ENCODE measurements around the gene CCL8.

The CCL8 gene

DNA sequence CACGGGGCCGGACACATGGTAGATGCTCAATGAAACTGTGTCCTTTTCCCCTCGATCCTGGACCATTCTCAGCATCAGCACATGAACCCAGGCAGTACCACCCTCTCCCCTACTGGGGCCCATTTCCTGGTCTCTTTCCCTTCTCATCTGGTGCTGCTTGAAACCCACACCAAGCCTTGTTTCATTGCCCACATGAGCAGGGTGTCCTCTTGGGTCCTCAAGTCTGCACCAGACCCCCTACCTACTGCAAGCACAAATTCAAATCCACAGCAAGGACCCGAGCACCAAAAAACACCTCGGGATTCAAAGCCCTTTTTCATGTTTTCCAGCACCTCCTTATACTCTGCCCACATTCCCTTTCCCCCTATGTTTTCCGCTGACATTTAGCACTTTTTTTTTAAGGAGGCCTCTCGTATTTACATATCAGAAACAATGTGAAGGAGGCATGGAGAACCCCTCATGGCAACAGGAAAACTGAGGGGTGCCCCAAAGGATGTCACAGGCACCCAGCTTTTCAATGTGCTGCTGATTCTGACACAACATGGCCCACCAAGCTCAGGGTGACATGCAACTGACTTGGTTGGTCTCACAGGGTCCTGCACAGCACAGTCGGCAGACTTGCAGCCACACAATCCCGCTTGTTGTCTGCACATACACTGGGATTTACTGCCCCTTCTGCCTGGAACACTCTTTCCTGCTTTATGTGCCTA lies 48.4 kb downstream of the CCL8 start:
- DNase-seq (ENCODE audit: low read depth in 2 of 2) = no peak

DNA sequence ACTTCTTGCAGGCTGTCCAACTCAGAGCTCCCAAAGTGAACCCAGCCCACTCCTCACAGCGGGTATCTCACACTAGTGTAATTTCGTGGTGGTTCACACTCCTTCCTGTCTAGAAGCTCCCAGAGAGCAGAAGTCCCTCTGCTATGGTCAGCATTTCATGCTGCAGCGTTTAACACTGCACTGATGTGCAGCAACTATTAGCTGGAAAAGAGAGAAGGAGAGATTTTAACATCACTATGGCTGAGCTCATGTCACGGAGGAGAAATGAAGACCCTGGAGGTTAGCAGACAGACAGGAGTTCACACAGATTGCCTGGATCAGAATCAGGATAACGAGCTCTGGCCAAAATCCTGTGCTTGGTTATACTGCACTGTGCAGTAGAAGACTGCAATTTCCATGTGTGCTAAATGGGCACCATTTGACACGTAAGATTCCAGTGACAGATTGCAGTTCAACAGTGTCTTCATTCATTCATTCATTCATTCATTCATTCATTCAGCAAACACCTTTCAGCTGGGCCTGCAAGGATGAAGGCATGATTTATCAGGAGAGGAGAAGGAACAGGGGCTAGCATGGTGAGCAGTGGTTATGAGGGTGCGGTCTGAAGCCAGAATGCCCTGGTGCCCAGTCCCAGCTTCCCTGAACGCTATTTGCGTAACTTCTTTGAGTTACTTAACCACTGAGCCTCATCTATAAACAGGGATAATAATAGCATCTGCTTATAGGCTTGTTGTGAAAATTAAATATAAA lies 49.1 kb downstream of the CCL8 start:
- no peak for DNase-seq (ENCODE audit: low read depth in 2 of 2)

DNA sequence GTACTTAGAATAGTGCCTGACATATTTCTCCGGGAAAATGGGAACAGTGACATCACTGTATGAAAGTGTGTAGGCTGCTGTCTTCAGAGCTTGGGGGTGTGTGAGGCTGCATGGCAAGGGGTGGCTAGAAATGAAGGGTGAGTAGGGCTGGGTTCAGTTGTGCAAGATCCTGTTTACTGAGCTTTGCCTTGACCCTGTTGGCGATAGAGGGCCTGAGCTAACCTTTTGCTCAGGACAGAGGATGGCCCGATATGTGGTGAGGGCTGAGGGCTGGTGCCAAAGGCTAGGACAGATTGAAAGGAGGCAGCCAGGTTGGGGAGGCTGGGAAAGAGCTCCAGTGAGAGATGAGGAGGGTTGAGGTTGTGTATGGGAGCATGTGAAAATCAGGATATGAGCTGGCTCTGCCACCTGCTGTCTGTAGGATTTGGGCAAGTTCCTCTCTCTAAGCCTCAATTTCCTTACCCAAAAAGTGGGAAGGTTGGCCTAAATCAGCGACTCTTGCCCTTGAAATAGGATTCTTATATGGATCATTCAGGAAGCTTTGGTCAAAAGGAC lies 49.8 kb downstream of the CCL8 start:
- no peak for DNase-seq (ENCODE audit: low read depth in 2 of 2)

DNA sequence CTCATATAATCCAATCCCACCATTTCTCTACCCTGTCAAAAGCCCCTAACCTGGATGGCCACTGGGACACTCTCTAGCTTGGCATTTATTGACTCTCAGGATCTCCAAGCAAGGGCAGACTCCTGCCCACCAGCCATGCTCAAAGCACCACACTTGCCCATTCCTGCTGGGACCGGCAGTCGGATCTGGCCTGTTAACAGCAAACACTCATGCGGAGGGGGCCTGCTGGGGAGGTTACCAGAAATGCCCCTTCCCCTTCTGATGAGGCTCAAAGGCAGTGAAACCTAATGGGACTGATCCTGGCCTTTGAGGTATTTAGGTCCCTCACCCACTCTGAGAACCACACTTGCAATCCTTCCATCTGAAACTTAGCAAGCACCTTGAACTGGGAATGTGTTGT lies 50.3 kb downstream of the CCL8 start:
- no peak for DNase-seq (ENCODE audit: low read depth in 2 of 2)

DNA sequence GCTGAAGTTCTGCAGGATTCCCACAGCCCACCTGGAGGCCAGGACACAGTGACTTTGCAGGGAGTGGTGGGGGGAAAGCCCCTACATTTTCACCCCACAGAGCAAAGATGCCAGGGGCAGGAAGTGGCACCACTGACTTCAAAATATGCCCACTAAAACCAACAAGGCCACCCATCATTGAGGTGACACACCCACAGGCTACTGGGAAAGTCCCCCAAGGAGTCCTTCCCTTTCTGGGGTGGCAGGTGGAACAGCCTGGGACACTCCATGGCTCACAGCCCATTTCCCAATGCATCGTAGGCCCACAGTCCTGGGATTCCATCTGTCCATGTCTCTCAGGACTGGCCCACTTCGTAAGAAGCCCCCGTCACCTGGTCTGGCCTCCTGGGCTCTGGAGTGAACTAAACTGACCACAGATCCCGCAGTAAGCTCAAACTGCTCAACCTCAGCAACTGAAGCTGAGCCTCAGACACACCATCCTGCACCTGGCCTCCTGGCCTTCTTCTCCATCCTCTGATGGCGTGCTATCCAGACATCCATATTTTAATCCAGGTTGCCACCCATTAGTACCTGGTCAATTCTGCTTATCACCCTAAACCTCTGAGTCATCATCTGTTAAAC lies 51.3 kb downstream of the CCL8 start:
- DNase-seq (ENCODE audit: low read depth in 2 of 2) = no peak

DNA sequence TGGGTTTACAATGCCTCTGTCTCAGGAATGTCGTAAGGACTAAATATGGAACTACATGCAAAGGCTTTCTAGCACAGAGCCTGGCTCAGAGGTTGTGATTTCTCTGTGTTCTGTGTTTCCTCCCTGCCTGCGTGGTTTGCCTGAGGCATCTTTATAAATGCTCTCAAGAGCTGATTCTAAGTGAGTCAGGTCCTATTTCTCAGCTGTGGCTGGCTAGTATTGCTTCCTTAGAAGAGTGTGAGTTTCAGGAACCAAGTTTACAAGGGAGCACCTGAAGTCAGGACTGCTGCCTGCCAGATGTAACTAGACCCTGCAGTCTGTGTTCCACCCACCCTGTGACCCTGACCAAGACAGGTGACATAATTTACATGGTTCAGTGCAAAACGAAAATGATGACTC lies 51.8 kb downstream of the CCL8 start:
- no peak for DNase-seq (ENCODE audit: low read depth in 2 of 2)
